ENCODE measurements around the gene STXBP6.
"Not testable (repeated sequence)": the region's sequence is repeated elsewhere in the genome, so short reads cannot be mapped to it uniquely, and the experiment has no call there.

STXBP6 gene

DNA sequence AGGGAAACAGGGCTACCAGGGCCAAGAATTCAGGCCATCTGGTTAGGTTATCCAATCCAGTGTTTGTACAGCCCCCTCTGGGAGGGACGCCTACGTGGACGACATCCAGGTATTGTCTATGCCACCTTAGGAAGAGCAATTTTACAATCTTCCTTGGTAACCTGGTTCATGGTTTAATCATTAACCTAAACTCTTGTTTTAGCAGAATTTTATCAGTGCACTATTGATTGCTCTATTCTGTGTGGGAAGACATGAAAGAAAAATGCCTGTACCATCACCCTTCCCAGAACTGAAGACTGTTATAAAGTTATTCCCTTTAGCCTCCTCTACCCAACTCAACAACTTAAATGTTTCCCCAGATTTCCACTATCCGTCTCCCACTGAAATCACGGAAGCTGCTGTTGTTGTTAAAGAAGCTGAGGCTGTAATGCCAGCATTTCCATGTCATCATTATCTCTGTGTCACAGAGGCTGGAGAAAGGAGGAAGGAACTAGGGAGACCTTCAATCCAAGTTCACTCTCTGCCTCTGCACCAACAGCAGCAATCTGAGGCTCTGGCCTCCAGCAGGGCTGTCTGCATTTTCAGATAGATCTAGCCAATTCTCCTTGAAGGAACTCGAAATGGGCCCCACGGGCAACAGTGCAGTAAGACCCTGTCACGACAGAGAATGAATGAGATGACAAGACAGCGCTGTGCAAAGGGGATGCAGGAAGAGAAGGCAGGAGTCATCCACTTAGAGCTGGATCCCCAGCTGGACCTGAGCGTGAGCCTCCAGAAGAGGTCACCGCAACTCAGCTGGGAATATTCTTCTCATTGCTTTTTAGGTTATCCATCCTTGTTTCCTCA is 232.5 kb downstream of the STXBP6 start:
- DNase-seq, result no peak

DNA sequence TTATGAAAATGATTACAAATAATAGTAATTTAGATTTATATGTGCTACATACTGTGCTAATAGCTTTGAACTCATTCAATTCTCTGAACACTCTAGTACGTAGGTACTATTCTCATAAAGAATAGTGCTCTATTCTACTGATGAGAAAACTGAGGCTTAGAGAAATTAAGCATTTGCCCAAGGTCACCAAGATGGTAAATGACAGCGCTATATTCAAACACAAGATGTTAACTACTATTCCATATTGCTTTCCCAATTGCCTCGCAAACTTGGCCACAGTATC is 233.1 kb downstream of the STXBP6 start:
- no peak for DNase-seq

DNA sequence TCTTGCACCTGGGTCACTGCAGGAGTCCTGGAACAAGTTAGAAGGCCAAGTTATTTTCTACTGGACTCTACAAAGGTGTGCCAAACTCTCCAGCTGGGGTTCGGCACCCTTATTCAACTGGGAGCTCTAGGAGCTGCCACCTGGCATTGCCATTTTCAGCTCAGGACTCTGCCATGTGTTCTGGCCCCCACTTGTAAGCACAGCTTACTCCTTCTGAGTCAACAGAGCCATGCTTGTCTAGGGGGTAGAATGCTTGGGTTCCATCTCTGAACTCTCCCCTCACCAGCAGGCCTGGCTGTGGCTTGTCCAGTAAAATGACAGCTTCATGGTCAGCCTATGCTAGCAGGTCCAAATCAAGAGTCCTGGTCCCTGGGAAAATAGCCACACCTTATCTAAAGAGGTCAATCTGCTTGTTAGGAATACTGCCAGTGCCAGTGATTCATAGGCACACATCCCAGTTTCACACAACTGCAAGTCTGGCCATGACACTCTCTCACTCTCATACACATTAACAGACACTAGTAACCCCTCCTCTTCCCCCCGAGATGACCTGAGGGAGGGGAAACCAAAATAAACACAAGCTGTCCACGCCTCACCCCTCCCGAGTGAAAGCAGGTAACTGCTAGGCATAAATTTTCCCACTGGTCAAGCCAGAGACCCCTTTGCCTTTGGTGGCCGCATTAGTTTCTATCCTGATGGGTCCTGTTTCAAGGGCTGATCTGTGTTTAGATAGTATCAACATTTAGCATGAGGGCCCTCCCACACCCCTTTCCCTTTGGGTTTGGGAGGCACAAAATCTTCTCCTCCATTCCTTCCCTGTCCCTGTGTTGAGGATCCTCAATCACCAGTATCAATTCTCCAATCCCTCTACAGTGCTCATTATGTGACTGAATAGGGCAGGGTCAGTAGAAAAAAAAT is 233.7 kb downstream of the STXBP6 start:
- DNase-seq, result no peak

DNA sequence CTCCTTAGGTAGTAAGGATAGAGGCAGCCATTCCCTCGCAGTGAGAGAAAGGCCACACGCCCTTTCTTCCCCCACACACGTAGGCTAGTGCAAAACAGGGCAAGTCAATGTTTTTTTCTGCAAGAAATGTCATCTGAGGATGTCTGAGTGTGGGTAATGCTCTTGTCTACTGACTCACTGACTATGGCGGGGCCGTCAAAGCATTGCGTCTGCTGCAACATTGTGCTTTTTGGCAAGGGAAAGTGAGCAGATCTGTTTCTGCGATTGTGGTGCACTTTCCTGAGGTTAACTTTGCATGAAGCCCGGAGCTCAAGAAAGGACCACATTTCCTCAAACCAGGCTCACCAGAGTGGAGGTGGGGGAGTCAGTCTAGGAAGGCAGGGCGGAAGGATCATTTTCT is 234.4 kb downstream of the STXBP6 start:
- no peak for DNase-seq

DNA sequence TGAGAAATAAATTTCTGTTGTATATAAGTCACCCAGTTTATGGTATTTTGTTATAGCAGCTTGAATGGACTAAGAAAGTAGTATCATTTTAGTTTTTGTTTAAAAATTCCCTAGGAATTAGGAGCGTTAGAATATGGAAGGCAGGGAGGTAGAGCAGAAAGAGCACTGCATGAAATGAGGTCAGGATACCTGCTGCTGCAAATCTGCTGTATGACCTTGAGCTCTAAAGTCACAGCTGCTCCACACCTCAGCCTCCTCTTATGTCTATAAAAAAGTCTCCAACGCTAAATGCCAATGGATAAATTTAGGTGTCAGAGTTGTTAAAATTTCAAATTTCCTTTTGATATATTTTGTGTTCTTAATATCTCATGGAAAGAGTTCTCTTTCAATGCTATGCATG is 235.0 kb downstream of the STXBP6 start:
- no peak for DNase-seq

DNA sequence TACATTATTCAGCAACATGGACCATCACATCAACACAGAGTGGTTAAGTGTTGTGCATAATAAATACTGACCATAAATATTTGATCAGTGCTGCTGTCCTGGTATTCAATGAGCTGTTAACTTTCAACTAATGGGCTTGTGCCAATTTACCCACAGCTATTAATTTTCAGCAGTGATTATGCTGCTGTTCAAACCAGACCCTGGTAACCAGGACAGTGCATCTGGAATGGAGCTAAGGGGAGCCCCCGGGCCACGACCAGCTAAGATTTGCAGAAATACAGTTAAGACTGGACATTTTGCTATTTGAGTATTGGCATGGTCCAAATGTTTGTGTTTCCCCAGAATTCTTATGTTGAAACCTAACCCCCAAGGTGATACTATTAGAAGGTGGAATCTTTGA is 235.6 kb downstream of the STXBP6 start:
- no peak for DNase-seq

DNA sequence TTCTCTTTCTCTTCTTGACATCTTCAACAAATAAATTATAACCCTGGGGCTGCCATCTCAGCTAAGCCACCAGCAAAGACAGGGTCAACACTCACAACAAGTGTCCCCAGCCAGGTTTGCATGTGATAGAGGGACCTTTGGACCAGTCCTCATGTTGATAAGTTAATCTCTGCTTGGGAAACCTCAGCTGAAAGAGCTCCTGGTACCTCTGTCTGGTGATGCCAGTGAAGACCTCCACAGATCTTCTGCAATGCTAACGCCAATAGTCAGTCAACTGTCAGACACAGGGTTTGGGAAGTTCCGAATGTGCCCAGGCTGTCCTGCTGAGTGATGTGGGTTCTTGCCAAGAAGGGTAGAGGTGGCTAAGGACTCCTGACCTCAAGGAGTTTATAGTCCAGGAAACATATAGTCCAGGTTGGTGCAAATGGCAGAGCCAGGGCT is 236.1 kb downstream of the STXBP6 start:
- no peak for DNase-seq

DNA sequence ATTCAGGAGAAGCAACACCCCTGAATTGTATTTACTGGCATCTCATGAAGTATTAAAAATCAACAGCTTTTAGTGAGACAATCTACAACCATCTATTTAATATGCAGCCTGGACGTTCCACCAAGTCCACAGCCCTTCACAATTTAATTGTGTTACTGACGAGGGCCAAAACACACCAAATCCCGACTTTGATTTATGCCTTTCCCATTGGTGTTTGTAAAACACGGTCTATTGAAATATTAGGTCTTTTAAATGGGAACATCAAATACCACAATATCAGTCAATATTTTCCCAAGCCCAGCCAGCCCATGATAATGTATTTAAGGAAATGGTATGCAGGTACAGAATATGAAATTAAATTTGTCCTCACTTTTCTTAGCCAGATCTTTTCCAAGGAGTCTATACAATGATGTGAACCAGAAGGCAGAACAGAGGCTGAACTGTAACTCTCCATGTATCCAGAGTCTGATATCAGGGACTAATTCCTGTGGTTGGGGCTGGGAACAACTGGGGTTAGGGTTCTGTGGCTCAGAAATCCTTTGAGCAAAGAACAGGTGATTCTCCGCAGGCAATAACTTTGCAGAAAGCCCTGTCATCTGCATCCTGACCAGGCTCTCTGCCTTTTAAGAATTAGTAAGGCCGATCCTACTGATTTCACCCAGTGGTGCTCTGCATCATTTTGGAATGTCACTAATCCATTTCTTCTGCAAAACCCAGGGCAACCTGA is 236.7 kb downstream of the STXBP6 start:
- no peak for DNase-seq

DNA sequence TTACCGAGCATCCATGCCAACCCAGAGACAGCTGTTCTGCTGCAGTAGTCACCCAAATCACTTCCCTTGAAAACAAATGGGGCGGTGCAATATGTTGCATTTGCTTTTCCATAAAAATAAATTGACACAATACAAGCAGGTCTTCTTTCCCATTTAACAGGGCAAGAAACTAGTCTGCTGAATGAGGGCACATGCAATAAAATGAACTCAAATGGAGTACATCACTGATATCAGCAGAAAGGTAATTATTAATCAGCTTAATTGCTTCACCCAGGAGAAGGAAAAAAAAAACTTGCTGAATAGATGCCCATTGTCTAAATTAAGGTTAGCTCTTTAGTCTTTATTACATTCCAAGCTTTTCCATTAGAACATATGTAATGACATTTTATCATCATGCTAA is 240.8 kb downstream of the STXBP6 start:
- no peak for DNase-seq

DNA sequence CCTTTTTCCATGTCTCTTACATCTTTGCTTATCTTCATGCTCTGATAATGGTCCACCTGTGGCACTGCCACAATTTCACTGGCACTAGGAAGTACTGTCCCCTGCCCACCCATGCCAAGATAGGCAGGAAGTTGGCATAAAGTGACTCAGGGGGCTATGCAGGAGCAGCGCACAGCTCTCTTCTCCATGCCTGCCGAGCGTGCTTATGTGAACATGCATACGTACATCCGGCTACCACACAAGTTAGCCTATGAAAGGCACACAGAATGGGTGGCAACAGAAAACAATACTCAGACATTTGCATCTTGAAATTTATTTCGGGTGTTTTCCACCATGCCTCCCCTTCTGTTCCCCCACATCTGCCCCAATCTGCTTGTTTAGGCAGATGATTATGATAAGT is 241.5 kb downstream of the STXBP6 start:
- no peak for DNase-seq

DNA sequence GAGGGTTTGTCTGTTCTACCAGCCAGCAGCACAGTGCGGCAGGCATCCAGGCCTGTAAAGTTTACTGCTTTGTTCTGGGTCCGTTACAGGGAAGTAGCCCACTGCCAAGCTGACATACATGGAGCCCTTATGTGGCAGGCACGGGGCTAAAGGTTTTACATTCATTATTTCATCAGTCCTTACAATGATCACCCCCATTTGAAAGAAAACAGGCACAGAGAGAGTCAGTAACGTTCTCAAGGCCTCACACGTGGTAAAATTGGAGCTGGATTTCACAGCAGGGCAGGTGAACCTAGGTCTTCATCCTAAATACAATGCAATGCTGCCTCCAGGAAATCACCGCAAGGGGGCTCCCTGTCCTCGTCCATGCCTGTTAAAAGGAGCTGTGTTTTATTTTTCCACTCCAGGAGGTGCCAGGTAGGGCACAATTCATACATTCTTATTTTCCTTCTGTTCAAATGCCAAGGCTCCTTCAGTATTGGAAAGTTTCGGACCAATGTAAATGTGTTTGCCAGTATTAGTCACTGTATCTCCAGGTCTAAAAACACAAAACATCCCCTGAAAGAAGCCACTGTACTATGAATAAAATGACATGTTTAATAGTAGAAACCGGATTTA is 243.8 kb downstream of the STXBP6 start:
- peak; percentile 67 for DNase-seq

DNA sequence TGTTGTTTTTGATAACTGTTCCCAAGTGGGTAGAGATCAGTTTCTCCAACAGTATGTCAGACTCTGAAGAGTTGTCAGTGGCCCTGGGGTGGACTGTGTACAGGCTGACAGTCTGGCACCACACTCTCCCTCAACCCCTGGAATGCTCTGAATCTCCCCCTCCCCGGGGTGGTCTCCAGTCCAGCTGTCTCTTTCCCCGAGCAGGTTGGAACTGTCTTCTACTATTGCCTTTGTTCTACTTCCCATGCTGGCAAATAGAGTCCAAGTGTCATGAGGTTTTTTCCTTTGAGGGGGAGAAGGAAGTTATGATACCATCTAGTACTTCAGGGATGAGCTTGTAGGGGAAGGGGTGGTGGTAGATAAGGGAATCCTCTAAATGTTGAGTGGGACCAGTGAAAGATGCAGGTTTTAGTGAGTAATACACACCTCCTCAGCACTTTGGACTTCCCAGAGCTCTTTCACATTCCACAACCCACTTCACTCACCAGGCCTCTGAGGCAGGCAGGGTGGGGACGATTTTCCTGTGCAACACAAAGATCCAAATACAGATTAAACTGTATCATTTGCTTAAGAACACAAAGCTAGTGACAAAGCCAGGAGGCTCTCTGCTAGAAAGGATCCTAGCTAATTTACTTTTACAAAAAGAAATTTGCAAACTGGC is 245.3 kb downstream of the STXBP6 start:
- no peak for DNase-seq

DNA sequence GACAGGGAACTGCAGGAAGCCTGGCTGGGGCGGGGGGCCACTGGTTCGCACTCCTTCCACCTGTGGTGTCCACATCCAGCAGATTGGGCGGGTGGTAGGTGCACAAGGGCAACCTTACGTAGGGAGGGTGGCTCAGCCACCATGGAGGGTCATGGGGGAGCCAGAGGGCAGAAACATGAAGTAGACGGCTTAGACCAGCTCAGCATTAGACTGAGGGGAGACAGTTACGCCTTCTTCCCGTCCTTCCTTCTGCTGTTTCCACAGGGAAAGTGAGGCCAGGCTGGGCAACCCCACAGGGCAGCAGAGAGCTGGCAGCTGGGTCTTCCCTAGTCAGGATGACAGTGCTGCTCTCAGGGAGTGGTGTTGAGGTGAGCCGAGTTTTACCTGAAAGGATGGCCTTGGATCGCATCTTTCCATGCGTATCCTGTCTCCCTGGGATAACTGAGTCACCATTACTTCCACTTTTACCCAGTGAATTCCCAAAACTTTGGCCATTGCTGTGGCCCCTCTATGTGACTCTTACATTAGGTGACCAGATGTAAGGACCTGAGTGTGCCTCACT is 245.9 kb downstream of the STXBP6 start:
- no peak for DNase-seq

DNA sequence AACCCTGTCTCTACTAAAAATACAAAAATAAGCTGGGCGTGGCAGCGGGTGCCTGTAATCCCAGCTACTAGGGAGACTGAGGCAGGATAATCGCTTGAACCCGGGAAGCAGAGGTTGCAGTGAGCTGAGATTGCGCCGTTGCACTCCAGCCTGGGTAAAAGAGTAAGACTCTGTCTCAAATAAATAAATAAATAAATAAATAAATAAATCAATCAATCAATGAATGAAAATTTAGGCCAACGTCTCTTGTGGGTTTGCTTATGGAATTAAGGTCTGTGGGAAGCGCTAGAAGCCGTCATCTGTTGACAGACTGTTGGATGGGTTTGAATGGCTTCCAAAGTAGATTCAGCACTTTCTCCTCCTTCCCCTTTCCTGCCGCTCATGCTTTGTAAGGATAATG is 246.5 kb downstream of the STXBP6 start:
- not testable (repeated sequence) for DNase-seq

DNA sequence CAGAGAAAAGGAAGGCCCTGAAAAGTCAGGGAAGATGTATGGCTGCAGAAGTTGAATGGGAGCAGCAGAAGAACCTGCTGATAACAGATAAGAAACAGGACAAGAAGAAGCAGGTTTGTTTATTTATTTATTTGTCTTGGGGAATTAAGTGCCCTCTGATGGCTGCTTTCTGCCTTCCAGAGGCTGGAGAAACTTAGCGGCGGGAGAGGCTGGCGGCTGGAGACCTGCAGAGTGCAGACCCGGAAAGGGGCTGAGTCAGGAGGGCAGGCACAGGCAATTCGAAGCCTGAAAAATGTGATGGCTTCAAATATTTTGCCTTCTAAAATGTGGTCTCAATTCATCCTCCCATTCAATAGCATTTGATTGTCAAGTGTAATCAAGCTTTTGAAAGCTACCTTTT is 247.7 kb downstream of the STXBP6 start:
- no peak for DNase-seq

DNA sequence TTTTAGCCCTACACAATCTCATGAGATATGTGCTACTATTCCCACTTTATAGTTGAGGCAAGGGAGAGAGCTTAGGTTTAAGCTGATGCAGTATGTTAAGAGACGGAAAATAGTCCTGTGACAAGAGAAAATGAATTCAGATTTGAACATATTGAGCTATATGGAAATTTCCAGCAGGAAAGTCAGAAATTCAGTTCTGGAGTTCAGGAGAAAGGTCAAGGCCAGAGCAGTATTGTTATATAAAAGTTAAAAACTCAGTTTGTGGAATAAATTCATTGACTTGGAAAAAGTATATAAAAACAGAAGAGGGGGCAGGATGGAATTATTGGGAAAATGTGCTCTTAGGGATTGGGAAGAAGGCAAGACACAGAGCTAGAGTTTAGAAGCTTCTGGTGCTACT is 248.9 kb downstream of the STXBP6 start:
- no peak for DNase-seq

DNA sequence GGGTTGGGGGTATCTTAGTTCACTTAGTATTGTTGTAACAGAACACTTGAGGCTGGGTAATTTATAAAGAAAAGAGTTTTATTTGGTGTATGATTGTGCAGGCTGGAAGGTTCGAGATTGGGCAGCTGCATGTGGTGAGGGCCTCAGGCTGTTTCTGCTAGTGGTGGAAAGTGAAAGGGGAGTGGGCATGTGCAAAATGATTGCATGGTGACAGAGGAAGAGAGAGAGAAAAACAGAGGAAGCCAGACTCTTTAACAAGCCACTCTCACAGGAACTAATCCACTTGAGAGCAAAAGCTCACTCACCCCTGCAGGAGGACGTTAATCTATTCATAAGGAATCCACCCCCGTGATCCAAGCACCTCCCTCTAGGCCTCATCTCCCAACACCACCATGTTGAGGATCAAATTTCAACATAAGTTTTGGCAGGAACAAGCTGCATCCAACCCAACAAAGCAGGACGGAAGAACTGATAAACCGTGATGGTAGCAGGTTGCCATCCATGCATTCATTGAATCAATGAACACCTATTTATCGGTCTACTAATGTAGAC is 251.0 kb downstream of the STXBP6 start:
- no peak for DNase-seq

DNA sequence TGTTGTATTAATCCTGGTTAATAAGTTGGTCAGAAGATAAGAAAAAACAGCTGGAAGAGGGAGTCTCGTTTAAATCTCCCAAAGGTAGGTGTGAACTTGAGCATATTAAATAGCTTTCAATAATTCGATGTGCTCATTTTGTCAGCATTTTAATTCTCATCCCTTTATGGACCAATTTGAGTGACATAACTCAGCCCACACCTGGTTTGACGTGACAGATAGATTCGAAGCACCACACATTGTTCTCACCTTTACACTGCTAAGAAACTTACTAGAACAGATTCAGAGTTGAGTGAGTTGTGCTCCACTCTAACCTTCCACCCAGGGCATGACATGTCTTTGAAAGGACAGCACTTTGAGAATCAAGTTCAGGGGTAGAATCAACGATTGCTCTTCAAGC is 254.5 kb downstream of the STXBP6 start:
- DNase-seq, result no peak

DNA sequence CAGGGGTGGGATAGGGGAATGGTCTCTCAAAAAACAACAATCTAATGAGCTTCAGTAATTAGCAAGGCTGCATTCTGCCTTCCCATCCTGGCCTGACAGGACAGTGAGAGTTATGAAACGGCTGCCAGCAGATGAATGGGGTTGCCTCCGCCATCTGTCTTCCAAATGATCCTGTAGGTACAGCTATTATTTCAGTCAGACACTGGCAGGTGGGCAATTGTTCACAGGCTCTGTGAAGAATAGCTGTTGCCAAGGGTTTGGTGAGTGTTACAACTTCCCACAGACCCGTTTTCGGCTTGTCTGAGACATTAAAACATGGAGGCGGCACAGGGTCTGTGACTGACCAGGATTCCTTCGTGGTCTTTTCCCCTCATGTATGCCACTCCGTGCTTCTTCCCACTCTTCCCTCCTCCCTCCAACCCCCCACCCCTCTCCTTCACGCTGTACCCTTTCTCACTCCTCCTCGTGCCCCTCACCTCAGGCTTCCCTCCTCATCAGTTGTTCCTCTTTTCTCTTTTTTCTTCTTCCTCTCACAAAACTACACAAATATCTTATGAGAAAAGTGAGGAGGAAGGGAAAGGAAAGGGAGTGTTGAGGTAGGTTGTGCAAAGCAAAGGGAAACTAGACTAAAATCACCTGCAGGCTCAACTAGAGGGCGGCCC is 255.2 kb downstream of the STXBP6 start:
- no peak for DNase-seq

DNA sequence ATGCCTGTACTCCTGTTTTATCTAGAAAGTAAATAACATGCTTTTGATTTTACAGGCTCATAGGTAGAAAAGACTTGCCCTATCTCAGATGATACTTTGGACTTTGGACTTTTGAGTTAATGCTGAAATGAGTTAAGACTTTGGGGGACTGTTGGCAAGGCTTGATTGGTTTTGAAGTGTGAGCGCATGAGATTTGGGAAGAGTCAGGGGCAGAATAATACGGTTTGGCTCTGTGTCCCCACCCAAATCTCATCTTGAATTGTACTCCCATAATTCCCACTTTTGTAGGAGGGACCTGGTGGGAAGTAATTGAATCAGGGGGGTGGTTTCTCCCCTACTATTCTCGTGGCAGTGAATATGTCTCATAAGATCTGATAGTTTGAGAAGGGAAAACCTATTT is 259.8 kb downstream of the STXBP6 start:
- DNase-seq, result no peak

DNA sequence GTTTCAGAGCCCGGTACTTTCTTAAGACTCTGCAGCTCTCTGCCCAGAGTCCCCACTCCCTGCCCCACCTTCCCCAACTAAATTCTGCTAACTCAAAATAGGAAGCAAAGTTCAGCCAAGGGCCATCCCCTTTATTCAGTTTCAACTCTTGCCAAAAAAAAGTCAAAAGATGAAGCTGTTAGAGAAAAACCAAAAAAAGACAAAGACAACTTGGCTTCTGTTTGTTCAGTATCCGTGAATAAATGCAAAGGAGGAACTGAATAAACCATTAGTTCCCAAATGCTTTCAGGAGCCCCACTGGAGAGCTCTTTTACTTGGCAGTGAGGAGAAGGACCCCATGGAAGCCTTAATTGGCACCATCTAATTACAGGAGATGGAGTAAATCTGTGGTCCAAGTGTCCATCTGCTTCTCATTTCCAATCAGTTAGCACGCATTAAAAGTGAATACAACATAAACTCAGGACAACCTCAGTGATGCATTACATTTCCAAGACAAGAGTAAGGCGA is 260.5 kb downstream of the STXBP6 start:
- no peak for DNase-seq
